Activated T-helper 1 cell treated with anti-CD3 and anti-CD28 coated beads, Interleukin-12 subunit alpha, Interleukin-12 subunit beta, Interleukin-2, Interleukin-4 antibody, amounts not matched to agents 30 ng/mL and 10 ng/mL and 1 ng/mL, durations not matched to agents 14 hours and 24 hours and 36 hours (primary cell): Measurements from ENCODE around the gene PRDX5. TPM values are rescaled to one million over a fixed set of nuclear protein-coding genes. Genes with fewer than 3 reads are reported as not detected.

Source experiments
- DNase-seq: peaks from one replicate; pipeline ENCODE4 v3.0.0; 2021; ENCODE audit warnings: low spot score
- H3K27ac Mint-ChIP-seq: one replicate; pipeline ENCODE4 v1.8.0; 2021; ENCODE audit warnings: mild to moderate bottlenecking, mixed read lengths
- H3K27me3 Mint-ChIP-seq: one replicate; pipeline ENCODE4 v1.8.0; 2022; ENCODE audit warnings: mild to moderate bottlenecking, moderate library complexity, mixed read lengths; ENCODE audit not compliant: insufficient read depth
- H3K36me3 Mint-ChIP-seq: one replicate; pipeline ENCODE4 v1.8.0; 2021; ENCODE audit warnings: low read depth, mixed read lengths
- H3K4me1 Mint-ChIP-seq: one replicate; pipeline ENCODE4 v1.8.0; 2021; ENCODE audit warnings: low read depth, mixed read lengths
- H3K4me3 Mint-ChIP-seq: one replicate; pipeline ENCODE4 v1.8.0; 2021; ENCODE audit warnings: mild to moderate bottlenecking, moderate library complexity, mixed read lengths
- H3K9me3 Mint-ChIP-seq: one replicate; pipeline ENCODE4 v1.8.0; 2021; ENCODE audit warnings: mixed read lengths
- intact Hi-C: fragments of 100-400 bp; cut with micrococcal nuclease; formaldehyde crosslinking; loops from one replicate; pipeline ENCODE4 v1.15.1; 2024
- total RNA-seq: library from RNA; stranded (reverse); gene quantifications from 2 replicates; pipeline ENCODE4 v1.2.3, GENCODE V29; 2022

The PRDX5 gene
- total RNA-seq, 1 donor from 2014 or later, result 100 TPM

GRCh38 chr11:64341851-64342791, 24.2 kb downstream of the PRDX5 start:
- H3K27me3 Mint-ChIP-seq, result no peaks in the 10 kb centered on the region
- H3K36me3 Mint-ChIP-seq, result peaks cover 14% of the 10 kb centered on the region
- no peak overlapping the region for H3K27ac Mint-ChIP-seq
- H3K4me3 Mint-ChIP-seq, result peak overlapping the region; percentile 39
- no peaks in the 10 kb centered on the region for H3K9me3 Mint-ChIP-seq
- intact Hi-C loops, result loop anchor here (1.0 to 2.0 kb wide), 2 partner anchors 17 to 57 kb away; partner anchors contain the start of genes BAD, GPR137 and RPS6KA4
- peaks cover 32% of the 10 kb centered on the region for H3K4me1 Mint-ChIP-seq
- DNase-seq, result peak; percentile 91

- H3K27me3 Mint-ChIP-seq, result no peaks in the 10 kb centered on the region
- intact Hi-C loops, result loop anchor here (1.0 kb wide), 1 partner anchor 16 kb away; the partner anchor contains the start of gene RPS6KA4
- peaks cover 15% of the 10 kb centered on the region for H3K36me3 Mint-ChIP-seq
- H3K4me1 Mint-ChIP-seq, result peaks cover 23% of the 10 kb centered on the region
- DNase-seq, result no peak
- peak overlapping the region; percentile 39 for H3K4me3 Mint-ChIP-seq
- H3K9me3 Mint-ChIP-seq, result no peaks in the 10 kb centered on the region
- no peak overlapping the region for H3K27ac Mint-ChIP-seq
Measured at GRCh38 chr11:64342869-64343745, 25.2 kb downstream of the PRDX5 start.

GRCh38 chr11:64343767-64344559, 26.0 kb downstream of the PRDX5 start:
- intact Hi-C loops, result no loop called here
- Mint-ChIP-seq H3K4me3 (no peak overlapping the region), H3K36me3 (peaks cover 15% of the 10 kb centered on the region), H3K9me3 (no peaks in the 10 kb centered on the region), H3K27ac (no peak overlapping the region), H3K4me1 (peaks cover 19% of the 10 kb centered on the region), H3K27me3 (no peaks in the 10 kb centered on the region)
- DNase-seq, result no peak

- no peak for DNase-seq
- H3K9me3 Mint-ChIP-seq, result no peaks in the 10 kb centered on the region
- no peak overlapping the region for H3K27ac Mint-ChIP-seq
- H3K27me3 Mint-ChIP-seq, result no peaks in the 10 kb centered on the region
- no peak overlapping the region for H3K4me3 Mint-ChIP-seq
- intact Hi-C loops, result no loop called here
- H3K36me3 Mint-ChIP-seq, result peaks cover 15% of the 10 kb centered on the region
- H3K4me1 Mint-ChIP-seq, result peaks cover 11% of the 10 kb centered on the region
Measured at GRCh38 chr11:64344787-64345186, 26.9 kb downstream of the PRDX5 start.

GRCh38 chr11:64347193-64347867, 29.4 kb downstream of the PRDX5 start:
- no peaks in the 10 kb centered on the region for H3K4me1 Mint-ChIP-seq
- peaks cover 18% of the 10 kb centered on the region for H3K36me3 Mint-ChIP-seq
- intact Hi-C loops, result no loop called here
- H3K27me3 Mint-ChIP-seq, result no peaks in the 10 kb centered on the region
- H3K4me3 Mint-ChIP-seq, result no peak overlapping the region
- DNase-seq, result no peak
- peak overlapping the region; percentile 7 for H3K27ac Mint-ChIP-seq
- no peaks in the 10 kb centered on the region for H3K9me3 Mint-ChIP-seq

- intact Hi-C loops, result no loop called here
- H3K9me3 Mint-ChIP-seq, result no peaks in the 10 kb centered on the region
- peaks cover 16% of the 10 kb centered on the region for H3K36me3 Mint-ChIP-seq
- no peak overlapping the region for H3K27ac Mint-ChIP-seq
- no peak for DNase-seq
- H3K27me3 Mint-ChIP-seq, result no peaks in the 10 kb centered on the region
- H3K4me1 Mint-ChIP-seq, result no peaks in the 10 kb centered on the region
- no peak overlapping the region for H3K4me3 Mint-ChIP-seq
Measured at GRCh38 chr11:64348383-64349024, 30.6 kb downstream of the PRDX5 start.

GRCh38 chr11:64349025-64349387, 31.1 kb downstream of the PRDX5 start:
- intact Hi-C loops, result no loop called here
- no peaks in the 10 kb centered on the region for H3K27me3 Mint-ChIP-seq
- H3K4me1 Mint-ChIP-seq, result no peaks in the 10 kb centered on the region
- no peak overlapping the region for H3K27ac Mint-ChIP-seq
- H3K36me3 Mint-ChIP-seq, result peaks cover 16% of the 10 kb centered on the region
- H3K4me3 Mint-ChIP-seq, result no peak overlapping the region
- DNase-seq, result no peak
- no peaks in the 10 kb centered on the region for H3K9me3 Mint-ChIP-seq

GRCh38 chr11:64349404-64349803, 31.5 kb downstream of the PRDX5 start:
- H3K4me1 Mint-ChIP-seq, result no peaks in the 10 kb centered on the region
- H3K9me3 Mint-ChIP-seq, result no peaks in the 10 kb centered on the region
- H3K27me3 Mint-ChIP-seq, result no peaks in the 10 kb centered on the region
- intact Hi-C loops, result no loop called here
- no peak for DNase-seq
- H3K4me3 Mint-ChIP-seq, result no peak overlapping the region
- H3K36me3 Mint-ChIP-seq, result peaks cover 16% of the 10 kb centered on the region
- H3K27ac Mint-ChIP-seq, result no peak overlapping the region

GRCh38 chr11:64351136-64351631, 33.3 kb downstream of the PRDX5 start:
- H3K27me3 Mint-ChIP-seq, result no peaks in the 10 kb centered on the region
- DNase-seq, result no peak
- intact Hi-C loops, result no loop called here
- H3K36me3 Mint-ChIP-seq, result peaks cover 11% of the 10 kb centered on the region
- no peaks in the 10 kb centered on the region for H3K4me1 Mint-ChIP-seq
- H3K9me3 Mint-ChIP-seq, result no peaks in the 10 kb centered on the region
- H3K4me3 Mint-ChIP-seq, result no peak overlapping the region
- no peak overlapping the region for H3K27ac Mint-ChIP-seq

GRCh38 chr11:64352099-64352994, 34.4 kb downstream of the PRDX5 start:
- Mint-ChIP-seq H3K9me3 (no peaks in the 10 kb centered on the region), H3K27me3 (no peaks in the 10 kb centered on the region)

More at GRCh38 chr11:64352099-64352994, 34.4 kb downstream of the PRDX5 start:
- intact Hi-C loops, result no loop called here
- Mint-ChIP-seq H3K4me1 (peaks cover 5% of the 10 kb centered on the region), H3K27ac (no peak overlapping the region), H3K36me3 (peaks cover 9% of the 10 kb centered on the region), H3K4me3 (no peak overlapping the region)
- no peak for DNase-seq
